GM23338 (cell line): ENCODE measurements around the gene NCS1. TPM values are rescaled to one million over a fixed set of nuclear protein-coding genes. Genes with fewer than 3 reads are reported as not detected.

Source experiments
- ATAC-seq: fragments of 200-7000 bp; cut with Tn5 transposase; 3 replicates; pipeline ENCODE4 v1.9.1; 2020
- DNase-seq: peaks from one replicate; pipeline ENCODE4 v3.0.0-alpha.2; 2015; ENCODE audit warnings: low spot score
- H2AFZ ChIP-seq: fragments of 200-600 bp; sonication (generic); 2 replicates; pipeline ENCODE4 v1.8.0; 2016; ENCODE audit warnings: antibody characterized with exemption, mild to moderate bottlenecking, moderate library complexity
- H3F3A ChIP-seq: fragments of 200-600 bp; sonication (generic); replicated peaks from 2 replicates; pipeline ENCODE4 v1.8.0; 2017; ENCODE audit warnings: antibody characterized with exemption, mixed run types, low read depth
- H3K27ac ChIP-seq: fragments of 200-600 bp; sonication (generic); 2 replicates; pipeline ENCODE4 v1.6.1; 2016; ENCODE audit warnings: low read depth
- H3K27me3 ChIP-seq: fragments of 200-600 bp; sonication (generic); 2 replicates; pipeline ENCODE4 v1.8.0; 2016; ENCODE audit warnings: mild to moderate bottlenecking, mixed run types, moderate library complexity; ENCODE audit not compliant: insufficient read depth
- H3K36me3 ChIP-seq: fragments of 200-600 bp; sonication (generic); 2 replicates; pipeline ENCODE4 v1.8.0; 2016; ENCODE audit warnings: mild to moderate bottlenecking; ENCODE audit not compliant: insufficient read depth
- H3K4me1 ChIP-seq: fragments of 200-600 bp; sonication (generic); 2 replicates; pipeline ENCODE4 v1.8.0; 2016; ENCODE audit warnings: mild to moderate bottlenecking, moderate library complexity; ENCODE audit not compliant: insufficient read depth
- H3K4me2 ChIP-seq: fragments of 200-600 bp; sonication (generic); 2 replicates; pipeline ENCODE4 v1.7.1; 2017; ENCODE audit warnings: mixed run types
- H3K4me3 ChIP-seq: fragments of 200-600 bp; sonication (generic); 2 replicates; pipeline ENCODE4 v1.6.1; 2016; ENCODE audit warnings: mixed run types
- H3K79me2 ChIP-seq: fragments of 200-600 bp; sonication (generic); replicated peaks from 2 replicates; pipeline ENCODE4 v1.8.0; 2017; ENCODE audit warnings: mild to moderate bottlenecking; ENCODE audit not compliant: insufficient read depth
- H3K9me2 ChIP-seq: fragments of 200-600 bp; sonication (generic); 2 replicates; pipeline ENCODE4 v1.8.0; 2017; ENCODE audit not compliant: insufficient read depth
- H4K20me1 ChIP-seq: fragments of 200-600 bp; sonication (generic); replicated peaks from 2 replicates; pipeline ENCODE4 v1.8.0; 2017; ENCODE audit warnings: mild to moderate bottlenecking; ENCODE audit not compliant: insufficient read depth
- H3K27ac Mint-ChIP-seq: 2 replicates; pipeline ENCODE4 v1.8.0; 2020; ENCODE audit warnings: inconsistent platforms, mild to moderate bottlenecking, moderate library complexity, mixed read lengths
- H3K27me3 Mint-ChIP-seq: 3 replicates; pipeline ENCODE4 v1.8.0; 2022; ENCODE audit warnings: low read depth, mild to moderate bottlenecking, moderate library complexity, mixed read lengths, inconsistent platforms; ENCODE audit not compliant: insufficient read depth, poor library complexity
- H3K36me3 Mint-ChIP-seq: 3 replicates; pipeline ENCODE4 v1.8.0; 2021; ENCODE audit warnings: low read depth, mild to moderate bottlenecking, inconsistent platforms, moderate library complexity, mixed read lengths
- H3K4me1 Mint-ChIP-seq: 3 replicates; pipeline ENCODE4 v1.8.0; 2020; ENCODE audit warnings: mild to moderate bottlenecking, inconsistent platforms, mixed read lengths
- H3K4me3 Mint-ChIP-seq: 3 replicates; pipeline ENCODE4 v1.8.0; 2021; ENCODE audit warnings: moderate library complexity, mild to moderate bottlenecking, inconsistent platforms, mixed read lengths
- H3K9me3 Mint-ChIP-seq: 3 replicates; pipeline ENCODE4 v1.8.0; 2020; ENCODE audit warnings: moderate library complexity, mild to moderate bottlenecking, inconsistent platforms, mixed read lengths
- CREB1 ChIP-seq: fragments of 250-450 bp; sonication (Bioruptor Pico); IDR thresholded peaks from 2 replicates; pipeline ENCODE4 v1.5.0; 2020; ENCODE audit warnings: low read depth, mild to moderate bottlenecking, moderate library complexity
- EZH2 ChIP-seq: fragments of 200-600 bp; sonication (generic); IDR thresholded peaks from one replicate; pipeline ENCODE4 v1.8.0; 2017; ENCODE audit warnings: antibody characterized with exemption, mild to moderate bottlenecking, low read depth; ENCODE audit not compliant: unreplicated experiment
- EZH2phosphoT487 ChIP-seq: fragments of 200-600 bp; sonication (generic); IDR thresholded peaks from one replicate; pipeline ENCODE4 v1.8.1; 2018; ENCODE audit warnings: antibody characterized with exemption; ENCODE audit not compliant: unreplicated experiment
- NANOG ChIP-seq: IDR thresholded peaks from 2 replicates; pipeline ENCODE4 v1.6.1; 2016; ENCODE audit warnings: antibody characterized with exemption, borderline replicate concordance
- POLR2AphosphoS5 ChIP-seq: IDR thresholded peaks from 2 replicates; pipeline ENCODE4 v1.6.1; 2016; ENCODE audit warnings: antibody characterized with exemption, low read depth
- STAT1 ChIP-seq: IDR thresholded peaks from one replicate; pipeline ENCODE4 v1.6.1; 2016; ENCODE audit warnings: antibody characterized with exemption; ENCODE audit not compliant: unreplicated experiment
- ZNF114 ChIP-seq: fragments of 250-450 bp; sonication (Bioruptor Pico); IDR thresholded peaks from 2 replicates; pipeline ENCODE4 v1.5.0; 2020; ENCODE audit warnings: mild to moderate bottlenecking, moderate library complexity
- ZNF331 ChIP-seq: fragments of 250-450 bp; sonication (Bioruptor Pico); IDR thresholded peaks from 2 replicates; pipeline ENCODE4 v1.5.0; 2020; ENCODE audit warnings: low read depth, mild to moderate bottlenecking, moderate library complexity
- polyA plus RNA-seq: library from polyadenylated mRNA; unstranded; fragments of >200 nt; fragmentation: Nextera tagmentation; extraction: Ambion mirVana; gene quantifications from 2 replicates; pipeline ENCODE4 v1.2.1, GENCODE V29; 2016
- total RNA-seq: library from RNA; depleted of rRNA; stranded (reverse); fragments of >200 nt; shearing (Covaris generic); gene quantifications from 2 replicates; pipeline ENCODE4 v1.2.3, GENCODE V29; 2014
- TF ChIP-seq, protein P1 (sequence below): fragments of 250-450 bp; sonication (Bioruptor Pico); IDR thresholded peaks from 2 replicates; pipeline ENCODE4 v1.5.0; 2020; ENCODE audit warnings: mild to moderate bottlenecking, moderate library complexity
- TF ChIP-seq, protein P2 (sequence below): IDR thresholded peaks from 2 replicates; pipeline ENCODE4 v1.6.1; 2016; ENCODE audit warnings: antibody characterized with exemption

Gene NCS1
- total and polyA plus RNA-seq, 2 experiments from 2014 or later = 8.2 to 34.3 TPM

DNA sequence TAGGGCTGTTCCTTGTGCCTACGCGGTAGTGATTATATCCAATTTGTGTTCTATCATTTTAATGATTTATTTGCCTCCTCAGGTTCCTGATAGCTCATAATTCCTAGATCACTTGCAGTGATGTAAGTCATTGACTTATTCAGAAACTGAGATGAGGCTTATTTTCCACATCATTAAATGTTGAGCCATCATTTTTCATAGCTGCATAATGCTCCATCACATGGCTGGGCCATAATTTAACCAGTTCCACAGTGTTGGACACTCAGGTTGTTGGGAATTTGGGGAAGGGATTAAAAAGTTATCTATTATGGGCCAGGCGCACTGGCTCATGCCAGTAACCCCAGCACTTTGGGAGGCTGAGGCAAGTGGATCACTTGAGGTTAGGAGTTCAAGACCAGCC is 57.6 kb downstream of the NCS1 start:
- Histone ChIP-seq H3K4me1 (no peaks in the 10 kb centered on the region), H3F3A (no peaks in the 10 kb centered on the region), H3K27me3 (no peaks in the 10 kb centered on the region), H3K4me3 (no peak overlapping the region), H3K9me2 (no peaks in the 10 kb centered on the region), H2AFZ (no peak overlapping the region), H3K4me2 (no peak overlapping the region), H3K36me3 (no peaks in the 10 kb centered on the region), H3K79me2 (no peaks in the 10 kb centered on the region), H3K27ac (no peak overlapping the region), H4K20me1 (peaks cover 5% of the 10 kb centered on the region; the same call in 1 of the 2 replicates)
- DNase-seq (no peak), ATAC-seq (no peak)
- H3K9me3 Mint-ChIP-seq = peaks cover 7% of the 10 kb centered on the region; the same call in 2 of the 3 replicates
- no peak overlapping the region for H3K27ac Mint-ChIP-seq
- peaks cover 59% of the 10 kb centered on the region for H3K36me3 Mint-ChIP-seq
- no peak for TF ChIP-seq STAT1
- peaks cover 6% of the 10 kb centered on the region for H3K27me3 Mint-ChIP-seq
- no peak overlapping the region for H3K4me3 Mint-ChIP-seq
- peaks cover 7% of the 10 kb centered on the region; the same call in 2 of the 3 replicates for H3K4me1 Mint-ChIP-seq

DNA sequence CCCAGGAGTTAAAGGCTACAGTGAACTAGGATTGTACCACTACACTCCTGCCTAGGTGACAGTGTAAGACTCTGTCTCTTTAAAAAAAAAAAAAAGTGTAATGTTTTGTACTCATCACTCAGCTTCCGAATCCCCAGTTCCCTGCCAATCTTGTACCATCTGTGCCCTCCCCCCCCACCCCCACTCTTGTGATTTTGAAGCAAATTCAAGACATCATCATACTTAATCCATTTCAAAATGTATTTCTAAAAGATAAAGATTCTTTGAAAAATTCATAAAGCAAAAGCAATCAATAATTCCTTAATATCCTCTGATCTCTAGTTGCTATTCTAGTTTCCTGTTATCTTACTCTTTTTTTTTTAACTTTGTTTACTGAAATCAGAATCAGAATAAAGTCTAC is 58.4 kb downstream of the NCS1 start:
- Mint-ChIP-seq H3K27me3 (peaks cover 6% of the 10 kb centered on the region), H3K4me1 (peaks cover 7% of the 10 kb centered on the region; the same call in 2 of the 3 replicates), H3K27ac (no peak overlapping the region), H3K9me3 (peaks cover 7% of the 10 kb centered on the region; the same call in 2 of the 3 replicates), H3K4me3 (no peak overlapping the region), H3K36me3 (peaks cover 53% of the 10 kb centered on the region)
- Histone ChIP-seq H3K4me1 (no peaks in the 10 kb centered on the region), H3F3A (no peaks in the 10 kb centered on the region), H3K27ac (no peak overlapping the region), H3K79me2 (no peaks in the 10 kb centered on the region), H3K36me3 (no peaks in the 10 kb centered on the region), H3K4me3 (no peak overlapping the region), H3K4me2 (no peak overlapping the region), H3K9me2 (no peaks in the 10 kb centered on the region), H4K20me1 (peaks cover 5% of the 10 kb centered on the region; the same call in 1 of the 2 replicates), H2AFZ (no peak overlapping the region), H3K27me3 (no peaks in the 10 kb centered on the region)
- TF ChIP-seq STAT1 = no peak
- TF ChIP-seq CREB1 (CRISPR knock-in tag) = no peak
- no peak for TF ChIP-seq EZH2
- TF ChIP-seq NANOG = no peak
- no peak for TF ChIP-seq ZNF331 (CRISPR knock-in tag)
- no peak for TF ChIP-seq ZNF114 (CRISPR knock-in tag)
- TF ChIP-seq, protein P1, sequence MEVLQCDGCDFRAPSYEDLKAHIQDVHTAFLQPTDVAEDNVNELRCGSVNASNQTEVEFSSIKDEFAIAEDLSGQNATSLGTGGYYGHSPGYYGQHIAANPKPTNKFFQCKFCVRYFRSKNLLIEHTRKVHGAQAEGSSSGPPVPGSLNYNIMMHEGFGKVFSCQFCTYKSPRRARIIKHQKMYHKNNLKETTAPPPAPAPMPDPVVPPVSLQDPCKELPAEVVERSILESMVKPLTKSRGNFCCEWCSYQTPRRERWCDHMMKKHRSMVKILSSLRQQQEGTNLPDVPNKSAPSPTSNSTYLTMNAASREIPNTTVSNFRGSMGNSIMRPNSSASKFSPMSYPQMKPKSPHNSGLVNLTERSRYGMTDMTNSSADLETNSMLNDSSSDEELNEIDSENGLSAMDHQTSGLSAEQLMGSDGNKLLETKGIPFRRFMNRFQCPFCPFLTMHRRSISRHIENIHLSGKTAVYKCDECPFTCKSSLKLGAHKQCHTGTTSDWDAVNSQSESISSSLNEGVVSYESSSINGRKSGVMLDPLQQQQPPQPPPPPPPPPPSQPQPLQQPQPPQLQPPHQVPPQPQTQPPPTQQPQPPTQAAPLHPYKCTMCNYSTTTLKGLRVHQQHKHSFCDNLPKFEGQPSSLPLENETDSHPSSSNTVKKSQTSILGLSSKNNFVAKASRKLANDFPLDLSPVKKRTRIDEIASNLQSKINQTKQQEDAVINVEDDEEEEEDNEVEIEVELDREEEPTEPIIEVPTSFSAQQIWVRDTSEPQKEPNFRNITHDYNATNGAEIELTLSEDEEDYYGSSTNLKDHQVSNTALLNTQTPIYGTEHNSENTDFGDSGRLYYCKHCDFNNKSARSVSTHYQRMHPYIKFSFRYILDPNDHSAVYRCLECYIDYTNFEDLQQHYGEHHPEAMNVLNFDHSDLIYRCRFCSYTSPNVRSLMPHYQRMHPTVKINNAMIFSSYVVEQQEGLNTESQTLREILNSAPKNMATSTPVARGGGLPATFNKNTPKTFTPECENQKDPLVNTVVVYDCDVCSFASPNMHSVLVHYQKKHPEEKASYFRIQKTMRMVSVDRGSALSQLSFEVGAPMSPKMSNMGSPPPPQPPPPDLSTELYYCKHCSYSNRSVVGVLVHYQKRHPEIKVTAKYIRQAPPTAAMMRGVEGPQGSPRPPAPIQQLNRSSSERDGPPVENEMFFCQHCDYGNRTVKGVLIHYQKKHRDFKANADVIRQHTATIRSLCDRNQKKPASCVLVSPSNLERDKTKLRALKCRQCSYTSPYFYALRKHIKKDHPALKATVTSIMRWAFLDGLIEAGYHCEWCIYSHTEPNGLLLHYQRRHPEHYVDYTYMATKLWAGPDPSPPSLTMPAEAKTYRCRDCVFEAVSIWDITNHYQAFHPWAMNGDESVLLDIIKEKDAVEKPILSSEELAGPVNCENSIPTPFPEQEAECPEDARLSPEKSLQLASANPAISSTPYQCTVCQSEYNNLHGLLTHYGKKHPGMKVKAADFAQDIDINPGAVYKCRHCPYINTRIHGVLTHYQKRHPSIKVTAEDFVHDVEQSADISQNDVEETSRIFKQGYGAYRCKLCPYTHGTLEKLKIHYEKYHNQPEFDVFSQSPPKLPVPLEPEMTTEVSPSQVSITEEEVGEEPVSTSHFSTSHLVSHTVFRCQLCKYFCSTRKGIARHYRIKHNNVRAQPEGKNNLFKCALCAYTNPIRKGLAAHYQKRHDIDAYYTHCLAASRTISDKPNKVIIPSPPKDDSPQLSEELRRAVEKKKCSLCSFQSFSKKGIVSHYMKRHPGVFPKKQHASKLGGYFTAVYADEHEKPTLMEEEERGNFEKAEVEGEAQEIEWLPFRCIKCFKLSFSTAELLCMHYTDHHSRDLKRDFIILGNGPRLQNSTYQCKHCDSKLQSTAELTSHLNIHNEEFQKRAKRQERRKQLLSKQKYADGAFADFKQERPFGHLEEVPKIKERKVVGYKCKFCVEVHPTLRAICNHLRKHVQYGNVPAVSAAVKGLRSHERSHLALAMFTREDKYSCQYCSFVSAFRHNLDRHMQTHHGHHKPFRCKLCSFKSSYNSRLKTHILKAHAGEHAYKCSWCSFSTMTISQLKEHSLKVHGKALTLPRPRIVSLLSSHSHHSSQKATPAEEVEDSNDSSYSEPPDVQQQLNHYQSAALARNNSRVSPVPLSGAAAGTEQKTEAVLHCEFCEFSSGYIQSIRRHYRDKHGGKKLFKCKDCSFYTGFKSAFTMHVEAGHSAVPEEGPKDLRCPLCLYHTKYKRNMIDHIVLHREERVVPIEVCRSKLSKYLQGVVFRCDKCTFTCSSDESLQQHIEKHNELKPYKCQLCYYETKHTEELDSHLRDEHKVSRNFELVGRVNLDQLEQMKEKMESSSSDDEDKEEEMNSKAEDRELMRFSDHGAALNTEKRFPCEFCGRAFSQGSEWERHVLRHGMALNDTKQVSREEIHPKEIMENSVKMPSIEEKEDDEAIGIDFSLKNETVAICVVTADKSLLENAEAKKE (CRISPR knock-in tag) = no peak
- TF ChIP-seq, protein P2, sequence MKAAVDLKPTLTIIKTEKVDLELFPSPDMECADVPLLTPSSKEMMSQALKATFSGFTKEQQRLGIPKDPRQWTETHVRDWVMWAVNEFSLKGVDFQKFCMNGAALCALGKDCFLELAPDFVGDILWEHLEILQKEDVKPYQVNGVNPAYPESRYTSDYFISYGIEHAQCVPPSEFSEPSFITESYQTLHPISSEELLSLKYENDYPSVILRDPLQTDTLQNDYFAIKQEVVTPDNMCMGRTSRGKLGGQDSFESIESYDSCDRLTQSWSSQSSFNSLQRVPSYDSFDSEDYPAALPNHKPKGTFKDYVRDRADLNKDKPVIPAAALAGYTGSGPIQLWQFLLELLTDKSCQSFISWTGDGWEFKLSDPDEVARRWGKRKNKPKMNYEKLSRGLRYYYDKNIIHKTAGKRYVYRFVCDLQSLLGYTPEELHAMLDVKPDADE = no peak
- no peak for TF ChIP-seq EZH2phosphoT487
- TF ChIP-seq POLR2AphosphoS5 = no peak
- DNase-seq (no peak), ATAC-seq (no peak)
